ENCODE data around the gene NSMF.

DNA sequence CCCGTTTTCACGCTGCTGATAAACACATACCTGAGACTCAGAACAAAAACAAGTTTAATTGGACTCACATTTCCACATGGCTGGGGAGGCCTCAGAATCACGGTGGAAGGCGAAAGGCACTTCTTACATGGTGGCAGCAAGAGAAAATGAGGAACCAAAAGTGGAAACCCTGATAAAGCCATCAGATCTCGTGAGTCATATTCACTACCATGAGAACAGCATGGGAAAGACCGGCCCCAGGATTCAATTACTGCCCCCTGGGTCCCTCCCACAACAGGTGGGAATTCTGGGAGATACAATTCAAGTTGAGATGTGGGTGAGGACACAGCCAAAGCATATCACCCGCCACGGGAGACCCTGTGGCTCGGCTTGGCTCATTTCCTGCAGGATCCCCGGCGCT, 56.4 kb downstream of the NSMF start:
- TF ChIP-seq, protein P1, sequence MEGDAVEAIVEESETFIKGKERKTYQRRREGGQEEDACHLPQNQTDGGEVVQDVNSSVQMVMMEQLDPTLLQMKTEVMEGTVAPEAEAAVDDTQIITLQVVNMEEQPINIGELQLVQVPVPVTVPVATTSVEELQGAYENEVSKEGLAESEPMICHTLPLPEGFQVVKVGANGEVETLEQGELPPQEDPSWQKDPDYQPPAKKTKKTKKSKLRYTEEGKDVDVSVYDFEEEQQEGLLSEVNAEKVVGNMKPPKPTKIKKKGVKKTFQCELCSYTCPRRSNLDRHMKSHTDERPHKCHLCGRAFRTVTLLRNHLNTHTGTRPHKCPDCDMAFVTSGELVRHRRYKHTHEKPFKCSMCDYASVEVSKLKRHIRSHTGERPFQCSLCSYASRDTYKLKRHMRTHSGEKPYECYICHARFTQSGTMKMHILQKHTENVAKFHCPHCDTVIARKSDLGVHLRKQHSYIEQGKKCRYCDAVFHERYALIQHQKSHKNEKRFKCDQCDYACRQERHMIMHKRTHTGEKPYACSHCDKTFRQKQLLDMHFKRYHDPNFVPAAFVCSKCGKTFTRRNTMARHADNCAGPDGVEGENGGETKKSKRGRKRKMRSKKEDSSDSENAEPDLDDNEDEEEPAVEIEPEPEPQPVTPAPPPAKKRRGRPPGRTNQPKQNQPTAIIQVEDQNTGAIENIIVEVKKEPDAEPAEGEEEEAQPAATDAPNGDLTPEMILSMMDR (conservative IDR thresholded peaks at IDR 0.05): no peak
- TF ChIP-seq EZH2 (IDR thresholded peaks at IDR 0.05; ENCODE audit: low read depth): no peak
